Measurements from ENCODE around the gene ANKRD6.

ANKRD6 gene

DNA sequence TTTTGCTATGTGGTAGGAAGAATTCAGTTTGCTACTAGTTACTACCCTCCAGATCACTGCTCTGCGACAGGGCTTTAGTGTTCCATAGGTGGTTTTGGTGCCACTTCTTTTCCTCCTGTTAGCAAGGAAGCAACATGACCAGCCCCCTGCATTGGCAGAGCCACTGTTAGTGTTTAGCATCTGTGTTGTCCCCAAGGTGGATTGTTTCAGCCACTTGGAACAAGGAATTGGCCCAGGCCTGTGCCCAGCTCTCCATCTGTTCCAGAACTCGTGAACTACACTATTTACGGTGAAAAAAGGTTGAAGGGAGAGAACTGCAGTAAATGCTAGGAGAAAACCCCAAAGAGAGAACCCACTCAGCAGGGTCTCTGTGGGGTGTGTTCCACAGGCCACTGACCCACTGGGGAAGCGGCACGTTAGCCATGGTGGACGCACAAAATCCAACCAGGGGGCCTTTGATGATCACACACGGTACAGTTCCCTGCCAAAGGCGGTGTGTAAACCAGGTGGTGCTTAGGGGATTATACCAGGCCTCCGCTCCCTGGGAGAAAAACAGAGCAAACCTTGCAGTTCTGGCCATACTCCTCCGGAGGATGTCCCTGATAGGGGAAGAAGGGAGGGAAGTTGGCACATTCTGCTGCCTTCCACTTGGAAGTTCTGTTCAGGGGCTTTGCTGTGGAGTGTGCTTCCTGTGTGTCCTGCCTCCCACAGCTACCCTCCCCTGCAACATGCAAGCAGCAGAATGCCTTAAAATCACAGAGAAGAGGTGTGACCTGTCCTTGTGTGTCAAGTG is 133.3 kb downstream of the ANKRD6 start:
- DNase-seq: no peak

DNA sequence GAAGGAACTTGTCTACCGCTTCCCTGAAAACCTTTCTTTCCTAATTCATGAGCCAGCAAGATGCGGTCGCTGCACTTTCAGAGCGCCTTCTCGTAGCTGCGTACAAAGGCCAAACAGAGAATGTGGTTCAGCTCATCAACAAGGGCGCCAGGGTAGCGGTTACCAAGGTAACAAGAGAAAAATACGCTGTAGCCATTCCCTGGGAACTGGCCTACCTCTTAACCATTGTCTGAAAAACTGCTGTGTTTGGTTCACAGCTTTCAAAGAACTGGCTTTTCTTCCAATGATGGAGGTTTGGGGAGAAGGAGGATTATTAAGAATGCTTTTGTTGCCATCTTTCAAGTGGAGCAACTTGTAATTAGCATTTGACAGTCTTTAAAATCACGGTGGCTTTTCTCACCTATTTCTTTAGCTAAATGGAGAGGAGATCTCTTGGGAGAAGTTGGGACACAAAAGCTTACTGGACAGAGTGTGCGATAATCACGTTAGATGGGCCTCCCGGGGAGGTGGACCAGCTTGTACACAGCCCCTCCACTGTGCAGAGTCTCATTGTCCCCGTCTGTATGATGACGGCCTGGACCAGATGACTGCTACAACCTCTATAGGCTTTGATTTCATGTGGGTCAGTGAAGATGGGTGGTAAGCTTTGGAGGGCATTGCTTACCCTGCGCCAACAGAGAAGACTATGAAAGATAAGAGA is 134.1 kb downstream of the ANKRD6 start:
- DNase-seq: no peak

- DNase-seq: no peak
Measured at GRCh38 chr6:89567630-89568390, 134.9 kb downstream of the ANKRD6 start.

GRCh38 chr6:89574910-89575561 is 142.1 kb downstream of the ANKRD6 start:
- no peak for DNase-seq

- no peak for DNase-seq
Measured at GRCh38 chr6:89575562-89575960, 142.6 kb downstream of the ANKRD6 start.

DNA sequence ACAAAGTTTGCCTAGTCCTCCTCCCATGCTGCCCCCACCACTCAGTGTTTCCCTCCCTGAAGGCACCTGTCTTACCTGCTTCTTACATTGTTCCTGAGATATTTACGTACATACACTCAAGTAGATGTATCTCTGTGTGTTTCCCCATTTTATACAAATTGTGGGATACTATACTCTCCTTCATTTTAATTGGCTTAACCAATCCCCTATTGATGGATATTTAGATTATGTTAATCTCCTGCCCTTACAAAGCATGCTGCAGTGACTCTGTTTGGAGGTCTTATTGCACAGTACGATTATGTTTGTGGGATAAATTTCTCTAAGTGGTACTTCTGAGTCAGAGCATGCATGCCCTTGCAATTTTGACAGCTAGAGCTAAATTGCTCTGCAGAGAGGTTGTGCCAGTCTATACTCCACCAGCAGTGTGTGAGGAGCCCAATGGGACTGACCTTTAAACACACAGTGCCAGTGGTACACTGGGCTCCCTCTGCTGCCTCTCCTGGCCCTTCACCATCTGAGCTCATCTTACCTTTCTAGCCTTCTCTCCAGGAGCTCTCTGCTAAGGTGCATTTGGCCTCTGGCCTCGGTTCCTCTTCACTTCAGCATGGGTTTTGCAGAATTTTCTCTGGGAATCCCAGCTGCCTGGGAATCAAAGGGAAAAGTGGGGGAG is 148.2 kb downstream of the ANKRD6 start:
- DNase-seq: no peak

- no peak for DNase-seq
Measured at GRCh38 chr6:89581689-89582088, 148.7 kb downstream of the ANKRD6 start.

- DNase-seq: no peak
Measured at GRCh38 chr6:89582669-89583325, 149.8 kb downstream of the ANKRD6 start.

DNA sequence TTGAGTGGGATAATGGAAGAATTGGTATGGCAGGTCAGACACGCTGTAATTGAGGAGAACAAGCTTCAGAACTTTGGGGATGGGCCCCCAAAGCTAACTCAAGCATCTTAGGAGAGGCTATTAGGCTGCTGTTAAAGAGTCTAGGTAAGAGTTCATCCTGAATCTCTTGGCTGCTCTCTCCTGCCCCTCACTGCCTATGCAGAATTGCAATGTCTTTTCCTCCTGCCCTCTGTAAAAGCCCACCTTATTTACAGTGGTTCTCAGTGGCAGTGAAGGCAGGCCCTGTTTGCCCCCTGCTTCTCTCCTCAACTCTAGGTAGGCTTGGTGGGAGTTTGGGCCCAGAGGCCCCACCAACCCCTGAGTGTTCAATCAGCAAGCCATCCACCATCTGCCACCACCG is 150.6 kb downstream of the ANKRD6 start:
- DNase-seq: no peak

DNA sequence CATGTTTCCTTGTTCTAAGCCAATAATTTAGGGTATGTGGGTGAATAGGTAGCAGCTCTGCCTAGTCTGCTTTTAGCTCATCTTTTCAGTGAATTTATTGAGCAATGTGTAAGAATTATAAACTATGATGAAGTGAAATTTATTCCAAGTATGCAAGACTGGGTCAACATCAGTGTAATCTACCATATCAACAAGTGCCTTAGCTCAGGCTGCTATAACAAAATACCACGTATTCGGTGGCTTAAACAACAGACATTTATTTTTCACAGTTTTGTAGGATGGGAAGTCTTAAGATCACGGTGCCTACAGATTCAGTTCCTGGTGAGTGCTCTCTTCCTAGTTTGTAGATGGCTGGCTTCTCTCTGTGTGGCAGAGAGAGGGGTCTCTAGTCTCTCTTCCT is 151.6 kb downstream of the ANKRD6 start:
- DNase-seq: no peak

GRCh38 chr6:89585154-89585553 is 152.2 kb downstream of the ANKRD6 start:
- no peak for DNase-seq

DNA sequence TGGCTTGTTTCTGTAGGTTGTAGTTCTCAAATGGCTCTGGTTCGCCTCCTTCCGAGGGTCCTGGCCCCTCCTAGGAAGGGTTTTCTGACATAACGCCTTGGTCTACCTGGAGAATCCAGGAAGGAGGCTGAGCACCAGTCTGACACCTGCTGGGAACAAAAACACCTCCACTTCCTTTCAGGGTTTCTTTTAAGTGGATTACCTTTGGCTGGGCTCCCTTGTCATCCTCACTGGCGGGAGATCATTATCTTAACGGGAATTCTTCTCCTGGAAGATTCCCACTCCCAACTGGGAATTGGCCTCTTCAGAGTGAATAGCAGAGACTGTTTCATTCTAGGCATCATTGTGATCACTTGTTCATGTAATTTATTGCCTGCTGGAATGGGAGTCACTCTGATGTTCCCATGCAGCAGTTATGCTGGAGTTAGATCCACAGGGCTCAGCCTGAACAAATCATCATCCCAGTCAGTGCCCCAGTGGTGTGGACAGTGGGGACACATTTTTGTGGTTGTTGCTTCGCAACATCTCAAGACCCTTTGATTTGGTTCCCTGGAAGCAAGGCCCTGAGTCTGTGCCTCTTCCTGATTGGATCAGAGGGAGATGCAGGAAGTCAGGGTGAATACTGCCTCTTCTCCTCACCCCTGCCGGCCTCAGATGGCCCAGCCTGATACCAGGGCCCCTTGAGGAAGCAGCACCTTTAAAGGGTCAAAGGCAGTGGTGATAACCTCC is 156.5 kb downstream of the ANKRD6 start:
- DNase-seq: no peak

GRCh38 chr6:89590133-89590532 is 157.2 kb downstream of the ANKRD6 start:
- no peak for DNase-seq

GRCh38 chr6:89591745-89592144 is 158.8 kb downstream of the ANKRD6 start:
- DNase-seq: no peak

DNA sequence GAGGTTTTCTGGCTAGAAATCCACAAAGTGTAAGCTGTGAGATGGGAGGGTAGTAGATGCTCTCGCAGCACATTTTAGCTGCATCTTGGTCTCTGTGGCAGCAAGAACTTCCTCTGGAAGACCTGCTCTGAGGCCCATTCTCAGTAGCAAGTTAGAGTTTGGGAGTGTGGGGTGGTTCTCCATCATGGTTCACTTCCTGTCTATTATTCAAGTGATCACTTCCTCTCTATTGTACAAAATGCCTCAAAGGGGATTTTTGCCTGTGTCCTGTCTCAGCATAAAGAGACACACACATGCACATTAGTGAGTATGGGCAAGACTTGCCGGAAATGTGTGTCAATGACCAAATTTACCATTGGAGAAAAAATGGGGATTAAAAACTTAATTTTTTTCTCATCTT is 163.1 kb downstream of the ANKRD6 start:
- DNase-seq: no peak

DNA sequence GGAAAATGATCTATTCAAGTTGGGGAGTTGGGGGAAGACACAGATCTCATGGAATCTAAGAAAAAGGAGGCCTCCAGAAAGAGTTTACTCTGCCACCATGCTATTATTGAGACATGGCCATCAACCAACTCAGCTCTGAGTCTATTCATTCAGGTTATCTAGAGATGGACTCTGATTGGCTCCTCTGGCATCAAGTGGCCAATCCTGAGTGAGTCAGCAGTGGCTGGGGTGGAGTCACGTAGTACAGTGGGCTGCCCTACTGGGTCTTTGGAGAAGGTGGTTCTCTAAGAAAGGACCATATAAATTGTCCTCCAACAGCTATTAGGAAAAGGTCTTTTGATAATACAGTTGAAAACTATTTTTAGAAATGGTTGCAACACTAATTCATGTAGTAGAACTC is 163.5 kb downstream of the ANKRD6 start:
- DNase-seq: no peak

DNA sequence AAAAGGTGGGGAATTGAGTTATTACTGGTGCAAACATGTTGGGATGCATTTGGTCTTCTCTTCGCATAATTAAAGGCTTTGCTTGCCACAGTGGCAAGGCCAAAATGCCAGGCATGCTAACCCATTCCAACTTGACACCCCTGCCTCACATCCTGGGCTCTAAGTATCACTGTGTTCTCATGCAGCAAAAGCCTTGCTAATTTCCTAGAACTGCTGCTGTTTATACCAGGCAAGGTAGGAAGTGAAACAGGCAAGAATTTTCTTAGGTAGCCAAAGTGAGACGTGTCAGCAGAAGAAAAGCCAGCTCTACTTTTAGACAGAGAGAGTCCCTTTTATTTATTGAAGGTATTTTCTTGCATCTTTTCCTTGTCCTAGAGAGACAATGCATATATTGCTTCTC is 164.4 kb downstream of the ANKRD6 start:
- DNase-seq: no peak

DNA sequence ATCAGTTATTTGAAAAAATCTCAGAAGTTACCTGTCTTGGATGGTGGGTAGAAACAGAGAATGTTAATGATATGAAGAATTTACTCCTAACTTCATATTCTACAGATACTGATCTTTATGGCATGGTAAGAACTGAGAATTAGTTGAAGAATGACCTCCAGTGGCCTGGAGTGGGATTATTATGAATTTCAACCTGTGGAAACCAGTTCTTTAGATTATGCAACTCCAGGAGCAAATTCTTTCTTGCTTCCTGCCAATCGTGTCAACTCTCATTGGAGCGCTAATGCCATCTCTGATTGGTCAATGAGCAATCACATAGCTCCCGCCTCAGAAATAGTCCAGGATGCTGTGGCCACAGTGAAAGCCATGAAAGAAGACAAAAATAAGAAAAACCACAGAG is 165.0 kb downstream of the ANKRD6 start:
- no peak for DNase-seq

DNA sequence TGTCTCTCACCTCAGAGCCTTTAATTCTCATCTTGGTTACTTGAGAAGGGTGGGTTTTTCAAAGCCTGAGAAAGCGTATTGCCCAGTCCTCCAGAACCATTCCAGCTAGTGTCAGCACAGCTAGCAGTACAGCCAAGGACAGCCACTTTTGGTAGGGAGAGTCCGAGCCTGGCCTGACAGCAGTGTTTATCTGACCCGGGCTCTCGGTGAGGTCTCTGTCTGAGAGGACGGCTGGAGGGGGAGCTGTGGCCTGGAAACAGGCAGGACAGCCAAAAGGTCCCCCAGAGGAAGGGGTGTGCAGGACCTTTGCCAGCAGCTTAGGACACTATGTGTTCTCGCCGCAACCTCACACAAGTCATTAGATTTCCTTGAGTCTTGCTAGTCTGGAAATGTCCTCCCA is 166.8 kb downstream of the ANKRD6 start:
- DNase-seq: no peak

DNA sequence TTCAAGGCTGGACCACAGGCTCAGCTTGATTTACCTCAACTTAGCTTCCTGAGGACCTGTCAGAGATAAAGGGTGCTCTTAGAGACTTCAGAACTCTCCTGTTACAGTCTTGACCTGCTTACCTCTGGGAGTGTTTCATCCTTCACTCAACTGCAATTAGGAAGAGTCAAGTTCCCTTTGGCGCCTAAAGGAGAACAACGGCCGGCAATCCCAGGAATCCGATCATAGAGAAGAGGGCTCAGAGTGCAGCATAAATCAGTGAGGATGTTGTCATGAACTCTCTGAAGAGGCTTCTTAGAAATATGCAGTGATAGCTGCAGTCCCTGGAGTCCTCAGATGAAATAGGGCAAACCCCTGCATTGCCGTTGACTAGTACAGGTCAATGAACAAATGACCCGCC is 169.2 kb downstream of the ANKRD6 start:
- no peak for DNase-seq

DNA sequence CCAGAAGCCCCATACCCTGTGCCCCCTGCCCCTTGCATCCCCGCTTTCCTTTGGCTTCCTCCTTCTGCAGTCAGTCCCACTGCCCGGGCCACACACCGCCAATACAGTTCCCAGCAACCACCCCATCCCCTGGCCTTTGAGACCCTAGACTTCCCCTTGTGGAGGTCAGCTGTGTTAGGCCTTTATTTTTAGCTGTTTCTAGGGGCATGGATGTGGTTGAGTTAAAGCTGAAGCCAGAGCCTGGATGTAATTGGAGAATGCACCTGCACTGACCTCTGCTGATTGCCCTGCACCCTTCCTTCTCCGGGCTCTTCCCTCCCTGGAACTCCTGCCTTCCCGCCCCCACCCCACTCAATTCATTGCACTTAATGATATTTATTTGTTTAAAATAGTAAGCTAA is 171.7 kb downstream of the ANKRD6 start:
- DNase-seq: no peak
